ENCODE measurements around the gene CEP135. TPM values are rescaled to one million over a fixed set of nuclear protein-coding genes. Genes with fewer than 3 reads are reported as not detected.

Gene CEP135
- total RNA-seq, 1 experiment from 2014 or later = 10.9 TPM

- DNase-seq (ENCODE audit: low read depth, low spot score) = no peak
- Histone ChIP-seq H3K4me3 (replicated peaks in 1 of 2; ENCODE audit: low read depth in 1 of 2, low read length in 2 of 2) (no peak overlapping the region), H3K4me2 (ENCODE audit: low read length) (no peak overlapping the region), H3K9me2 (ENCODE audit: insufficient read depth) (no peaks in the 10 kb centered on the region), H3K36me3 (ENCODE audit: control insufficient read depth in 1 of 2, insufficient read depth in 2 of 2, low read length in 2 of 2) (peaks cover 3 to 8% of the 10 kb centered on the region in 2 experiments), H3K27ac (ENCODE audit: low read depth, low read length) (no peak overlapping the region), H3K4me1 (ENCODE audit: control insufficient read depth in 1 of 2, insufficient read depth in 2 of 2, low read length in 2 of 2) (peaks cover 0 to 3% of the 10 kb centered on the region in 2 experiments; a peak in 1 of 4 replicates), H3K9ac (ENCODE audit: low read length) (no peak overlapping the region), H2AFZ (ENCODE audit: low read depth, low read length, poor library complexity, severe bottlenecking) (no peak overlapping the region), H3K27me3 (ENCODE audit: insufficient read depth, low read length) (no peaks in the 10 kb centered on the region), H3K79me2 (ENCODE audit: insufficient read depth, low read length) (no peaks in the 10 kb centered on the region), H4K20me1 (ENCODE audit: insufficient read depth) (no peaks in the 10 kb centered on the region), H3K9me3 (ENCODE audit: control insufficient read depth in 1 of 2, insufficient read depth in 1 of 2, low read depth in 1 of 2, low read length in 2 of 2) (no peaks in the 10 kb centered on the region)
- no TSS peak for BruUV-seq (replicated peaks)
- TF ChIP-seq YY1 (IDR thresholded peaks at IDR 0.05; ENCODE audit: extremely low read depth, insufficient replicate concordance, low read depth, low read length) (no peak), SRF (IDR thresholded peaks at IDR 0.05; ENCODE audit: low read depth) (no peak), EZH2phosphoT487 (IDR thresholded peaks at IDR 0.05; ENCODE audit: borderline replicate concordance) (no peak), POLR2A (IDR thresholded peaks at IDR 0.05; ENCODE audit: borderline replicate concordance, extremely low read depth, insufficient read depth, insufficient read length) (no peak), ZBTB33 (IDR thresholded peaks at IDR 0.05; ENCODE audit: extremely low read depth, insufficient replicate concordance, low read length) (no peak), ZNF274 (IDR thresholded peaks at IDR 0.05; ENCODE audit: low read depth, low read length) (no peak), RAD21 (IDR thresholded peaks at IDR 0.05; ENCODE audit: low read depth) (no peak), JUND (IDR thresholded peaks at IDR 0.05) (no peak), CEBPB (IDR thresholded peaks at IDR 0.05; ENCODE audit: low read depth) (no peak), SP1 (IDR thresholded peaks at IDR 0.05; ENCODE audit: low read depth) (no peak), CBX3 (IDR thresholded peaks at IDR 0.05; ENCODE audit: low read depth) (no peak)
- intact Hi-C loops (cut with micrococcal nuclease) = loop anchor here (10.0 kb wide), 1 partner anchor 161 kb away; no protein-coding TSS in a partner anchor
- RAD21 ChIA-PET (ENCODE audit: low non-redundant PET in 1 of 2, low total read pairs in 2 of 2, uncharacterized antibody in 2 of 2, unreplicated experiment in 2 of 2) = no interaction called here
- POLR2A ChIA-PET = no interaction called here
- CTCF ChIA-PET = interaction anchor here (1.5 kb wide), 1 partner anchor 15 kb away, joined by 11 read pairs; the partner anchor contains the start of gene CEP135
- no peak for ATAC-seq
Observed at GRCh38 chr4:55964046-55964445, 15.3 kb downstream of the CEP135 start.
